GM12878 (cell line): Measurements from ENCODE around the gene PIAS2. TPM values are rescaled to one million over a fixed set of nuclear protein-coding genes. Genes with fewer than 3 reads are reported as not detected.

Experiments used
- ATAC-seq: fragments of 200-7000 bp; cut with Tn5 transposase; 3 replicates; pipeline ENCODE4 v1.9.1; 2020; ENCODE audit warnings: mild to moderate bottlenecking, moderate library complexity
- BruUV-seq: library from RNA; stranded (reverse); fragments of 400-500 nt; replicated peaks from 2 replicates; lab custom pipeline; 2021; lab: Mats Ljungman, UMichigan
- CTCF ChIA-PET: fragments of 300-600 bp; sonication (Branson Sonifier 250); formaldehyde crosslinking; extraction: SDS; loops from one replicate; lab custom pipeline; 2021; ENCODE audit warnings: inconsistent platforms; lab: Yijun Ruan, JAX
- POLR2A ChIA-PET: fragments of 350-600 bp; formaldehyde crosslinking; extraction: SDS; loops from one replicate; lab custom pipeline; 2021; ENCODE audit warnings: inconsistent platforms; lab: Charles Lee
- RAD21 ChIA-PET: fragments of 300-600 bp; sonication (Branson Sonifier 250); formaldehyde crosslinking; loops from one replicate; lab custom pipeline; 2023; ENCODE audit warnings: antibody characterized with exemption; ENCODE audit not compliant: unreplicated experiment; lab: Charles Lee
- SMC1A ChIA-PET: fragments of 300-600 bp; sonication (Branson Sonifier 250); formaldehyde crosslinking; loops from one replicate; lab custom pipeline; 2023; ENCODE audit not compliant: unreplicated experiment, uncharacterized antibody; lab: Charles Lee
- DNase-seq: peaks from one replicate; pipeline ENCODE4 v3.0.0-alpha.2; 2011; ENCODE audit warnings: low read depth, low spot score
- FAIRE-seq: peaks from 3 replicates; lab custom pipeline; 2011; peaks lifted over from hg19 to GRCh38; lab: Jason Lieb, UNC
- H2AFZ ChIP-seq: 2 replicates; pipeline ENCODE4 v1.6.0; 2011; ENCODE audit warnings: low read depth, low read length, control low read depth; ENCODE audit not compliant: control insufficient read depth
- H3K27ac ChIP-seq: 2 replicates; pipeline ENCODE4 v1.5.1; 2011; ENCODE audit warnings: control low read depth; ENCODE audit not compliant: control insufficient read depth, insufficient read depth
- H3K27me3 ChIP-seq, 2 experiments: replicated peaks in 1 of 2; 2 replicates each; pipeline versions ENCODE4 v1.6.0 to v1.6.1; 2011; ENCODE audit warnings: low read length in 1 of 2; ENCODE audit not compliant: control insufficient read depth in 2 of 2, insufficient read depth in 2 of 2
- H3K36me3 ChIP-seq, 2 experiments: 2 replicates each; pipeline ENCODE4 v1.5.1; 2011; ENCODE audit warnings: low read length in 1 of 2; ENCODE audit not compliant: control insufficient read depth in 2 of 2, insufficient read depth in 2 of 2
- H3K4me1 ChIP-seq: 2 replicates; pipeline ENCODE4 v1.6.1; 2011; ENCODE audit warnings: mild to moderate bottlenecking, low read length, moderate library complexity, mixed read lengths; ENCODE audit not compliant: control insufficient read depth, insufficient read depth
- H3K4me2 ChIP-seq: 2 replicates; pipeline ENCODE4 v1.6.0; 2011; ENCODE audit warnings: control low read depth; ENCODE audit not compliant: control insufficient read depth, insufficient read depth
- H3K4me3 ChIP-seq: fragments of 200-600 bp; sonication (generic); 2 replicates; pipeline ENCODE4 v1.5.1; 2016
- H3K79me2 ChIP-seq: 2 replicates; pipeline ENCODE4 v1.6.0; 2011; ENCODE audit warnings: low read length; ENCODE audit not compliant: control insufficient read depth, insufficient read depth
- H3K9ac ChIP-seq: 2 replicates; pipeline ENCODE4 v1.8.0; 2011; ENCODE audit warnings: low read length, control low read depth, mixed read lengths; ENCODE audit not compliant: control insufficient read depth, insufficient read depth
- H3K9me3 ChIP-seq: replicated peaks from 3 replicates; pipeline ENCODE4 v1.5.1; 2011; ENCODE audit warnings: mild to moderate bottlenecking, low read length; ENCODE audit not compliant: control insufficient read depth, insufficient read depth
- H4K20me1 ChIP-seq: 2 replicates; pipeline ENCODE4 v1.6.0; 2011; ENCODE audit not compliant: control insufficient read depth, insufficient read depth
- CBX5 ChIP-seq: sonication (generic); IDR thresholded peaks from 2 replicates; pipeline ENCODE4 v1.6.1; 2016; ENCODE audit warnings: low read depth, moderate library complexity, mild to moderate bottlenecking, inconsistent platforms
- CHD1 ChIP-seq: IDR thresholded peaks from 2 replicates; pipeline ENCODE4 v1.6.1; 2012; ENCODE audit warnings: low read depth, low read length, improper control_type of control experiment
- CREB1 ChIP-seq: IDR thresholded peaks from 2 replicates; pipeline ENCODE4 v1.6.1; 2012; ENCODE audit warnings: low read depth, mild to moderate bottlenecking, inconsistent platforms
- EP300 ChIP-seq, 2 experiments: fragments of 150-350 bp in 1 of 2; IDR thresholded peaks; 2 replicates each; pipeline ENCODE4 v1.6.1; 2011 to 2012; ENCODE audit warnings: low read depth in 2 of 2, low read length in 2 of 2, borderline replicate concordance in 1 of 2, improper control_type of control experiment in 1 of 2, inconsistent platforms in 1 of 2; ENCODE audit not compliant: control insufficient read depth in 1 of 2
- MYB ChIP-seq: fragments of 150-350 bp; IDR thresholded peaks from 2 replicates; pipeline ENCODE4 v1.6.1; 2014; ENCODE audit warnings: mild to moderate bottlenecking, low read depth, low read length, borderline replicate concordance
- NBN ChIP-seq: fragments of 450-650 bp; IDR thresholded peaks from 2 replicates; pipeline ENCODE4 v1.6.1; 2016
- PAX5 ChIP-seq: IDR thresholded peaks from 2 replicates; pipeline ENCODE4 v1.6.1; 2011; ENCODE audit warnings: low read depth, low read length, borderline replicate concordance
- RAD21 ChIP-seq: IDR thresholded peaks from 2 replicates; pipeline ENCODE4 v1.6.1; 2011; ENCODE audit warnings: mild to moderate bottlenecking, low read depth, low read length, moderate library complexity; ENCODE audit not compliant: insufficient read depth
- SIX5 ChIP-seq: IDR thresholded peaks from 2 replicates; pipeline ENCODE4 v1.6.1; 2011; ENCODE audit warnings: mild to moderate bottlenecking, low read depth, low read length, moderate library complexity; ENCODE audit not compliant: severe bottlenecking
- ZNF24 ChIP-seq: fragments of 450-650 bp; IDR thresholded peaks from 2 replicates; pipeline ENCODE4 v1.6.1; 2017; ENCODE audit warnings: antibody characterized with exemption, mild to moderate bottlenecking
- ZZZ3 ChIP-seq: IDR thresholded peaks from 2 replicates; pipeline ENCODE4 v1.6.1; 2011; ENCODE audit warnings: low read depth; ENCODE audit not compliant: control insufficient read depth, insufficient read length
- WGBS: methylation state at CpG from one replicate; pipeline ENCODE4 v1.1.6; 2016; ENCODE audit warnings: low lambda C conversion rate; ENCODE audit not compliant: insufficient replicate concordance, insufficient coverage; ENCODE audit errors: missing lambda C conversion rate; 5-methylcytosine and 5-hydroxymethylcytosine counted together
- in situ Hi-C: fragments of 300-500 bp; cut with MboI; formaldehyde crosslinking; loops from 9 replicates; pipeline ENCODE4 v1.14.3; 2018; ENCODE audit warnings: mixed read lengths
- intact Hi-C: fragments of 100-400 bp; cut with micrococcal nuclease; formaldehyde crosslinking; loops from one replicate; pipeline ENCODE4 v1.14.2; 2022; ENCODE audit not compliant: unreplicated experiment
- polyA plus RNA-seq, 11 experiments: library from polyadenylated mRNA; depleted of rRNA in 4 of 11; unstranded in 6 of 11; stranded (reverse) in 5 of 11; fragments of >200 nt; fragmentation: Nextera tagmentation in 4 of 11; fragmentation: Illumina TruSeq in 1 of 11; extraction: Ambion mirVana in 4 of 11; extraction: Trizol in 1 of 11; gene quantifications; 1 replicate in 1 of 11; 2 replicates in 10 of 11; pipeline versions ENCODE4 v1.2.1 to v1.2.3, GENCODE V29; 2011 to 2016; ENCODE audit warnings: inconsistent platforms in 2 of 11, missing spikeins in 2 of 11, low read depth in 1 of 11
- total RNA-seq, 4 experiments: library from RNA; depleted of rRNA in 3 of 4; stranded (reverse); fragments of >200 nt in 3 of 4; fragmentation: Illumina TruSeq in 1 of 4; extraction: Trizol in 1 of 4; gene quantifications; 2 replicates each; pipeline versions ENCODE4 v1.2.1 to v1.2.3, GENCODE V29; 2013 to 2021
- TF ChIP-seq, protein P1 (sequence below): fragments of 450-650 bp; IDR thresholded peaks from 2 replicates; pipeline ENCODE4 v1.6.1; 2017; ENCODE audit warnings: mild to moderate bottlenecking, low read depth, inconsistent platforms; ENCODE audit not compliant: poor library complexity, severe bottlenecking

The PIAS2 gene
- total and polyA plus RNA-seq, 10 of the 15 experiments (the other 5 are each of a cell fraction or from before 2014, with no cell fraction given): 4.0 to 31.8 (median 22.4) TPM

DNA sequence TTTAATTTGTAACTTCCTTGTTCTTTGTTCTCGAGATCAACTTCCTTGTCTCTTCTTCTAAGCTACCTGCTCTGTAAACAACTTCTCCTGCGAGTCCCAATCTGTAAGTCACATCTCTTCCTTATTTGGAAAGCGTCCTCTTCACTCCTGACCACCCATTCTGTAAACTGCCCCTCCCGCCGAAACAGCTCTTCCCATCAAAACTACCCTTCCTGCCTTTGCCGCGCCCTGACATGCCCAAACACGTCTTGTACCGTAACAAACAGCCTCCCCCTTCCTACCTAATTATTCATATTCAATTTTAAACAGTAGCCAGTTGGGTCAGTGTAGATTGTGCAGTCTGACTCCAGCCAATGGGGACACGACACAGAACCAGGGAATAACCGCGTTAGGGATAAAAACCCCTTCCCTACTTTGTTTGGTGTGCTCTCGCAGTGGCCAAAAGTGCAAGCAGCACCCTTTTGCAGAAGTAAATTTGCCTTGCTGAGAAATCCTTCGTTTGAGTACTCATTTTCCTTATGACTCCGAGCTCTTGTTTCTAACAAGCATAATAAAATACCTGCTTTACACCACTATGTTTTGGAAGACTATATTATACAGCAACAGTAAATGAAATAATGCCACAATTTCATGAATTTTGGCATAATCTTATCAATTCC, 39.8 kb downstream of the PIAS2 start:
- FAIRE-seq (peak; percentile 35), ATAC-seq (no peak), DNase-seq (no peak)
- H3K9me3 ChIP-seq: peaks cover 13% of the 10 kb centered on the region
- BruUV-seq: no TSS peak
- peaks cover 0 to 2% of the 10 kb centered on the region in 2 experiments; a peak in 1 of 4 replicates for H3K36me3 ChIP-seq
- peak; percentile 57; the same call in 1 of the 2 replicates for TF ChIP-seq CBX5
- no peak for TF ChIP-seq CHD1
- no peak overlapping the region for H3K27ac ChIP-seq
- ChIA-PET RAD21 (interaction anchor here (1.0 kb wide), 1 partner anchor 14 kb away, joined by 3 read pairs; no protein-coding TSS in a partner anchor), SMC1A (interaction anchor here (1.1 to 1.4 kb wide), 3 partner anchors 10 to 38 kb away, joined by 3 to 4 read pairs (median 3); no protein-coding TSS in a partner anchor), CTCF (interaction anchor here (0.6 kb wide), 1 partner anchor 75 kb away, joined by 3 read pairs; no protein-coding TSS in a partner anchor), POLR2A (interaction anchor here (1.0 kb wide), 1 partner anchor 10 kb away, joined by 3 read pairs; no protein-coding TSS in a partner anchor)
- H2AFZ ChIP-seq: no peak overlapping the region
- no peaks in the 10 kb centered on the region; the same call in none of the 2 replicates for H3K79me2 ChIP-seq
- intact Hi-C loops: no loop called here
- no peak overlapping the region for H3K4me3 ChIP-seq
- in situ Hi-C loops: no loop called here
- no peaks in the 10 kb centered on the region for H3K27me3 ChIP-seq
- H3K9ac ChIP-seq: no peak overlapping the region
- 85% methylated on average over 15 of the region's 15 CpGs for WGBS
- no peaks in the 10 kb centered on the region for H4K20me1 ChIP-seq
- H3K4me1 ChIP-seq: no peaks in the 10 kb centered on the region
- H3K4me2 ChIP-seq: no peak overlapping the region

DNA sequence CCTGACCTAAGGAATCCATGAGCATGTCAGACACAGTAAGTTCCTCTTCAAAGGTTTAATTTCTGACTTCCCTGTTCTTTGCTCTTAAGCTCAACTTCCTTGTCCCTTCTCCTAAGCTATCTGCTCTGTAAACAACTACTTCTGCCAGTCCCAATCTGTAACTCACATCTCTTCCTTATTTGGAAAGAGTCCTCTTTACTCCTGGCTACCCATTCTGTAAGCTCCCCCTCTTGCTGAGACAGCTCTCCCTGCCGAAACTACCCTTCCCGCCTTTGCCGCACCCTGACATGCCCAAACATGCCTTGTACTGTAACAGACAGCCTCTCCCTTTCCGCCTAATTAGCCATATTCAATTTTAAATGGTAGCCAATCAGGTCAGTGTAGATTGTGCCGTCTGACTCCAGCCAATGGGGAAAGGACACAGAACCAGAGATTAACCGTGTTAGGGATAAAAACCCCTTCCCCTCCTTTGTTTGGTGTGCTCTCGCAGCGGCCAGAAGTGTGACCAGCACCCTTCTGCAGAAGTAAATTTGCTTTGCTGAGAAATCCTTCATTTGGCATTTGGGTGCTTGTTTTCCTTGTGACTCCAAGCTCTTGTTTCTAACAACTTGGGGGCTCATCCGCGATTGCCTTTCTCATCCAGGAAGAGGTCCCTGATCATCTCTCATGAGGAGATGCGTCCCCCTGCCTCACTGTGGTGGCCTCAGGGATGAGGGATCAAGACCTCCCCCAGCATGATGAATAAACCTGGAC, 49.0 kb downstream of the PIAS2 start:
- Histone ChIP-seq H3K27ac (no peak overlapping the region), H4K20me1 (no peaks in the 10 kb centered on the region), H3K79me2 (no peaks in the 10 kb centered on the region; the same call in 1 of the 2 replicates), H3K4me3 (no peak overlapping the region), H3K9ac (no peak overlapping the region), H3K4me1 (no peaks in the 10 kb centered on the region), H3K4me2 (no peak overlapping the region), H3K27me3 (no peaks in the 10 kb centered on the region), H2AFZ (no peak overlapping the region), H3K36me3 (no peaks in the 10 kb centered on the region; a peak in 1 of 4 replicates), H3K9me3 (peaks cover 7% of the 10 kb centered on the region; the same call in 2 of the 3 replicates)
- ChIA-PET RAD21 (no interaction called here), SMC1A (interaction anchor here (1.2 to 1.6 kb wide), 2 partner anchors 9 to 24 kb away, joined by 4 read pairs; no protein-coding TSS in a partner anchor), CTCF (interaction anchor here (0.7 kb wide), 1 partner anchor 8 kb away, joined by 4 read pairs; no protein-coding TSS in a partner anchor), POLR2A (interaction anchor here (0.6 kb wide), 1 partner anchor 202 kb away, joined by 5 read pairs; no protein-coding TSS in a partner anchor)
- ATAC-seq: no peak
- no TSS peak for BruUV-seq
- FAIRE-seq: no peak
- no peak for DNase-seq
- intact Hi-C loops: no loop called here
- in situ Hi-C loops: no loop called here
- WGBS: 97% methylated on average over 11 of the region's 11 CpGs
- TF ChIP-seq CBX5: no peak
- TF ChIP-seq, protein P1, sequence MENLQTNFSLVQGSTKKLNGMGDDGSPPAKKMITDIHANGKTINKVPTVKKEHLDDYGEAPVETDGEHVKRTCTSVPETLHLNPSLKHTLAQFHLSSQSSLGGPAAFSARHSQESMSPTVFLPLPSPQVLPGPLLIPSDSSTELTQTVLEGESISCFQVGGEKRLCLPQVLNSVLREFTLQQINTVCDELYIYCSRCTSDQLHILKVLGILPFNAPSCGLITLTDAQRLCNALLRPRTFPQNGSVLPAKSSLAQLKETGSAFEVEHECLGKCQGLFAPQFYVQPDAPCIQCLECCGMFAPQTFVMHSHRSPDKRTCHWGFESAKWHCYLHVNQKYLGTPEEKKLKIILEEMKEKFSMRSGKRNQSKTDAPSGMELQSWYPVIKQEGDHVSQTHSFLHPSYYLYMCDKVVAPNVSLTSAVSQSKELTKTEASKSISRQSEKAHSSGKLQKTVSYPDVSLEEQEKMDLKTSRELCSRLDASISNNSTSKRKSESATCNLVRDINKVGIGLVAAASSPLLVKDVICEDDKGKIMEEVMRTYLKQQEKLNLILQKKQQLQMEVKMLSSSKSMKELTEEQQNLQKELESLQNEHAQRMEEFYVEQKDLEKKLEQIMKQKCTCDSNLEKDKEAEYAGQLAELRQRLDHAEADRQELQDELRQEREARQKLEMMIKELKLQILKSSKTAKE: no peak
- TF ChIP-seq NBN: no peak
- TF ChIP-seq MYB: no peak
- no peak for TF ChIP-seq EP300 (IDR thresholded peaks at IDR 0.05; ENCODE audit: borderline replicate concordance in 1 of 2, control insufficient read depth in 1 of 2, low read depth in 2 of 2, low read length in 2 of 2)
- no peak for TF ChIP-seq ZZZ3
- TF ChIP-seq SIX5: no peak
- no peak for TF ChIP-seq CREB1
- no peak for TF ChIP-seq ZNF24
- no peak for TF ChIP-seq PAX5
- no peak for TF ChIP-seq RAD21
